ENCODE data around the gene STON2.

STON2 gene

GRCh38 chr14:81416981-81417380 is 16.9 kb upstream of the STON2 start:
- DNase-seq (ENCODE audit: low spot score), result no peak

DNA sequence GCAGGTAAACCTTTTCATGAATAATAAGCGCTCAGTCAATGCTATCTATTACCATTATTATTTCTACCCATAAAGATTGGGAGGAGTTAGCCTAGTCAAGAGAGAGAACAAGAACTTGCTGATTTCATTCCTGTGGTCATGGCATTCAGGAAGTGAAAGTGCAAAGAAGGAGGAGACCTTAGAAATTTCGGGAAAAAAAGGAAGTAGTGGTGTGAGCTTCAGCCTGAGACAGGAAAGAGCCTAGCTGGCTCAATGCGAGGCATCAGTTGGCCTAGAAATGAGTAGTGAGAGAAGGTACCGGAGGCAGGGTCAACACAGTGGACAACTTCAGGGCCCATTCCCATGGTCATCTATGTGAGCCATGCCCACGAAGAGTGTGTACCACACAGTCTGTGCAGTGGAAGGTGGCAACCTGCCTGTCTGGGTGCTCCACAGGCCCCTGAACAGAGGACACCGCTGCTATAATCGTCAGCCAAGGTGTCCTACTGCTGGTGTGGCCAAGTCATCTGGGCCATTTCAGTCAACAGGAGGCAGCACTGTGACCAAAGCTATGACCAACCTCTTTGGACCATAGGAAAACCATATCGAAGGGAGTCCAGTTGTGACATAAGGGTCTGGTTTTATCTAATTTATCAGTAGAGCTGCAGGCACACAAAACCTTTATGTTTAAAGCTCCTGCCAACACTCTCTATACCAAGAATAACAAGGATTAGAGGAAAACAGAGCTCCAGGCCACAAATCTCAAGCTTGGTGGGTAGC is 16.2 kb upstream of the STON2 start:
- no peak for DNase-seq (ENCODE audit: low spot score)

GRCh38 chr14:81415781-81416180 is 15.7 kb upstream of the STON2 start:
- DNase-seq (ENCODE audit: low spot score), result no peak

GRCh38 chr14:81414123-81414522 is 14.0 kb upstream of the STON2 start:
- DNase-seq (ENCODE audit: low spot score), result no peak

- DNase-seq (ENCODE audit: low spot score), result no peak
Measured at GRCh38 chr14:81412779-81413178, 12.7 kb upstream of the STON2 start.

- no peak for DNase-seq (ENCODE audit: low spot score)
Measured at GRCh38 chr14:81408595-81408994, 8.5 kb upstream of the STON2 start.

- DNase-seq (ENCODE audit: low spot score), result no peak
Measured at GRCh38 chr14:81406863-81407262, 6.7 kb upstream of the STON2 start.

DNA sequence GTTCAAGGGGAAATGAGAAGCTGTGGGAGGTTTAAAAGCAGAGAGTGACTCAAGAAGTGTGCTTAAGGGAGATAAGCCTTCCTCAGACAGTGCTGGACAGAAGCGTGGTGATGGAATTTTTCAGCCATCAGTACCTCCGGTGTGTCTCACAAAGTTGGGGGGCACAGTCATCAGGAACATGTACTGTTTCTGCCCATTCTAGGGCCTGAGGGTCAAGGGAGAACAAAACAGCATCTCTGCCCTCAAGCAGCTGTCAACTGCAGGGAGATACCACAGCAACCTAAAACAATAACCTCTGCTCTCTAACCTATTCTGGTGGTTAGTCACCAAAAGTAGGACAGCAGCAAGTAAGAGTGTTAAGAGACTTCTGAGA is 2.0 kb upstream of the STON2 start:
- no peak for DNase-seq (ENCODE audit: low spot score)

DNA sequence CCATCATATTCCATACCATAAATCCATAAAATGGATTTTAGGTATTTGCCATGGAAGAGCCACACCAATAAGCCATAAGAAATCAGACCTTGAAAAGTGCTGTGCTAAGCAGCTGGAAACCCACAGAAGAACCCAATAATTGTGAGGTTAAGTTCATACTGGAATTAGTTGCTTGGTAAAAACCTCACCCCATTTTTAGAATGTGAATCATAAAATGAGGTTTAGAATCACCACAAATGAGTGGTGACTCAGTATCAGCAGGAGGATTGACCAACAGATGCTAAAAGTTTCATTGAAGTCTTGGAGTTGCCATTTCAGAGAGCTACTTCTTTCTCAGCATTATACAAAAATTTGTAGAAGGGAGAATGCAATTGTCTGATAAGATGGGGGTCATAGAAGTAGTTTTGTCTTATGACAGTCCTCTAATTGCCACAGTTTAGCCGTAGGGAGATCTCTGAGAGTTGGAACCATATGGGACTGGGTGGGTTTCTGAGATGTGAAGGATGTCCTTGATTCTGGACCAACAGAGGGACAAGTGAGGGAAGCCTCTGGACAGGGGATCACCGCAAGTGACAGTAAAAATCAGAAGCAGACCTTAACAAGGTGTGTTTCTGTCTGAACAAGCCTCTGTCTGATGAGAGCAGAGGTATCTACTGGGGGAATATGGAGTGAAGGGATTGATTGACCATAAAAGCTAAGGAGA is 1.4 kb upstream of the STON2 start:
- DNase-seq (ENCODE audit: low spot score), result peak; percentile 82

GRCh38 chr14:81400852-81401251 is 728 bp upstream of the STON2 start:
- DNase-seq (ENCODE audit: low spot score), result peak; percentile 59

- no peak for DNase-seq (ENCODE audit: low spot score)
Measured at GRCh38 chr14:81398196-81398891, 1.8 kb downstream of the STON2 start.

GRCh38 chr14:81396113-81396512 is 4.0 kb downstream of the STON2 start:
- DNase-seq (ENCODE audit: low spot score), result peak; percentile 11

DNA sequence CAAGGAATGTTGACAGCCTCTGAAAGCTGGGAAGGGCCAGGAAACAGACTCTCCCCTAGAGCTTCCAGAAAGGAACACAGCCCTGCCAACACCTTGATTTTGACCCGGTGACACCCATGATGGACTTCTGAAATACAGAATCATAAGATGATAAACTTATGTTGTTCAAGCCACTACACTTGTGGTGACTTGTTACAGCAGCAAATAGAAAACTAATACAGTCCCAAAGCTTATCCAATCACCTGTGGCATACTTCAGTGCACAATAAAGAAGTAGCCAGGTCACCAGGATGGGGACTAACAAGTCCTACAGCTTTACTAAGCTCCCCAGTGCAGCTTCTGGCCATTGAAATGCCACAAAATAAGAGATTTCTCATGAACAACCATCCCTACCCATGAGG is 5.4 kb downstream of the STON2 start:
- no peak for DNase-seq (ENCODE audit: low spot score)

DNA sequence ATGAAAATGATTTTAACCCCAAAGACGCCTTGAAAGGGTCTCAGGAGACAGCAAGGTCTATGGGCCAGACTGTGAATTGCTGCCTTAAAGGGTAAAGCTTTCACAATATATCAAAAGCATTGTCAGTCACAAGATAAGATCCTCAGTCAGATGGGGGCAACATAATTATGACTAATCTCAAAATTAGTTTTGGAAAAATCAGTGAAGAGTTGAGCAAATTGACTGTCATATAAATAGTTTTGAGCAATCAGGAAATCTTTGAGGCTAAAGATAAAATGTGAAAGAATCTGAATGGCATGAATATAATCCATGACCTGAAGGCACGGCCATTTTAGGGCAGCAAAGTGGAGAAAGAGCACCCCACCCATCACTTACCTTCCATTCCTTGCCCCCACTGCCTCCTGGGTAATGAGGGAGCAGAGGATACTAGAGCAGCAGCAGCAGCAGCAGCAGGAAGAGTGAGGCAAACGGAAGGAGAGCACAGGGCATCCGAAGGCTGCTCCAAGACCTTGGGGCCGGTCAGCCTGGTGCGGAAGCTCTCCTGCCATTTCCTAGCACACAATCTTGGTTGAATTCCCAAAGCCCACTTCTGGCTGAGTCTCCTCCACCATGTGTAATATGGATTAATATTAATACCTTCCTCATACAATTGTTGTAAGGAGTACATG is 7.0 kb downstream of the STON2 start:
- no peak for DNase-seq (ENCODE audit: low spot score)

DNA sequence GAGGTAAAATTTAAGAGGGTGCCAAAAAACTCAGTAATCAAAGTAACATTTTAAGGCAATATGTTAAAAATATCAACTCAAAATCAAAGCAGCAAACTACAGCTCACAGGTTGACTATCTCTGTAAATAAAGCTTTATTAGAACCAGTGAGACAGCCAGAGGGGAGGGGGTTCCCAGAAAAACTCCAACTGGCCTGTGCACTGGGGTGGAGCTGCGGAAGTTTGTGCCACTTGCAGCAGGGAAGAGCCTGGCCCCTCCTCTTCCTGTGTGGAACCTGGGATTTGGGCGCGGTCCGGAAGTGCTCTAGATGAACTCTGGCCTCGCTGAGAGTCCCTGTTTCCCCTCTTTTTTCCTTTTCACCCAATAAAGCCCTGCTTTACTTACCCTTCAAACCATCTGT is 8.1 kb downstream of the STON2 start:
- DNase-seq (ENCODE audit: low spot score), result no peak

GRCh38 chr14:81390696-81391095 is 9.4 kb downstream of the STON2 start:
- no peak for DNase-seq (ENCODE audit: low spot score)

DNA sequence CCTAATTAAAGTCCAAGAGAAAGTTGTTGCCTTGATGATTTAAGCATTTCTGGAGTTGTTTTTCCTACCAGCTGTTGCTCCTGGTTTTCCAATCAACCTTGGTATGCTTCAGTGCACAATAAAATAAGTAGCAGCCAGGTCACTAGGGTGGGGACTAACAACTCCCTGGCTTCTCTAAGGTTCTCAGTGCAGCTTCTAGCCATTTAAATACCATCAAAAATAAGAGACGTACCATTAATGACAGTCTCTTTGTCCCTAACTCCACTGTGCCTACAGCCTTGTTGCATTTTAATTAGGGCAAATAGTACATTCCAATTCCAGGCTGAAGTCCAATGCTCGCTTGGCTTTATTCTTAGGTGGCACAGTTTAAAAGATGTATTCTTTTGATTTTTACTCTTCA is 11.8 kb downstream of the STON2 start:
- no peak for DNase-seq (ENCODE audit: low spot score)

DNA sequence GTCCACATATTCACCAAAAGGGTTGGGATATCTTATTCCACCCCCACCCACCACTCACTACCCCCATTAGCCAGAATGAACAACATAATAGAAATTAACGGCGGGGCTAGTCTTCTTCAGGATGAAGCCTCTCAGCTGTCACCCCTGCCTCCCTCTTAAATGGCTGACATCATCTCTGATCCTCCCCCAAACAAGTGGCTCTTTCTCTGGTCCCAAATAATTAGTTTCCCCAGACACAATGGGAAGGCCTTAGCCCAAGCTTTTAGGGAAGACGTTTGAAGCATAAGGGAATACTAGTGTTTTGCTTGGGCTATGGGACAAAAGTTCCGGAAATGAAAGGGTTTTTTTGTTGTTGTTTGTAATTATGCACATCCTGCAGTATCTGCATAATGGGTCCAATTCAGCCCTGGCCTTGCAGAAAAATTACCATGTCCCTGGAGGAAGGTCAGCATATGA is 13.8 kb downstream of the STON2 start:
- no peak for DNase-seq (ENCODE audit: low spot score)

- DNase-seq (ENCODE audit: low spot score), result no peak
Measured at GRCh38 chr14:81385886-81386285, 14.2 kb downstream of the STON2 start.

GRCh38 chr14:81385419-81385818 is 14.7 kb downstream of the STON2 start:
- DNase-seq (ENCODE audit: low spot score), result no peak

- no peak for DNase-seq (ENCODE audit: low spot score)
Measured at GRCh38 chr14:81384900-81385299, 15.2 kb downstream of the STON2 start.

GRCh38 chr14:81382517-81383225 is 17.5 kb downstream of the STON2 start:
- no peak for DNase-seq (ENCODE audit: low spot score)
